Endodermal cell (in vitro differentiated cells): ENCODE measurements around the gene BRCA1. TPM values are rescaled to one million over a fixed set of nuclear protein-coding genes. Genes with fewer than 3 reads are reported as not detected.

Experiments used
- DNase-seq: peaks from one replicate; pipeline ENCODE4 v3.0.0-alpha.2; 2017
- H3K27ac ChIP-seq: 2 replicates; pipeline ENCODE4 v1.5.1; 2013; ENCODE audit warnings: mild to moderate bottlenecking, low read depth, low read length, moderate library complexity
- H3K27me3 ChIP-seq: 2 replicates; pipeline ENCODE4 v1.6.1; 2013; ENCODE audit warnings: mild to moderate bottlenecking, low read length, moderate library complexity; ENCODE audit not compliant: insufficient read depth, control insufficient read depth, poor library complexity, severe bottlenecking
- H3K36me3 ChIP-seq: 2 replicates; pipeline ENCODE4 v1.7.0; 2013; ENCODE audit warnings: mild to moderate bottlenecking, low read length, moderate library complexity; ENCODE audit not compliant: control insufficient read depth, insufficient read depth
- H3K4me1 ChIP-seq: one replicate; pipeline ENCODE4 v1.7.0; 2013; ENCODE audit warnings: low read length; ENCODE audit not compliant: control insufficient read depth, insufficient read depth
- H3K4me3 ChIP-seq: 2 replicates; pipeline ENCODE4 v1.5.1; 2013; ENCODE audit warnings: mild to moderate bottlenecking, low read length, moderate library complexity
- H3K9ac ChIP-seq: 2 replicates; pipeline ENCODE4 v1.6.1; 2013; ENCODE audit warnings: mild to moderate bottlenecking, low read length, moderate library complexity; ENCODE audit not compliant: poor library complexity, severe bottlenecking; ENCODE audit errors: extremely low read depth
- H3K9me3 ChIP-seq: 2 replicates; pipeline ENCODE4 v1.6.1; 2013; ENCODE audit warnings: mild to moderate bottlenecking, low read length, moderate library complexity; ENCODE audit not compliant: control insufficient read depth
- H3K27ac Mint-ChIP-seq: 2 replicates; pipeline ENCODE4 v1.8.0; 2020; ENCODE audit warnings: mixed read lengths
- H3K27me3 Mint-ChIP-seq: 2 replicates; pipeline ENCODE4 v1.8.0; 2021; ENCODE audit warnings: mild to moderate bottlenecking, mixed read lengths; ENCODE audit not compliant: insufficient read depth
- H3K36me3 Mint-ChIP-seq: 2 replicates; pipeline ENCODE4 v1.8.0; 2020; ENCODE audit warnings: low read depth, mixed read lengths
- H3K4me1 Mint-ChIP-seq: 2 replicates; pipeline ENCODE4 v1.8.0; 2020; ENCODE audit warnings: mixed read lengths
- H3K4me3 Mint-ChIP-seq: 2 replicates; pipeline ENCODE4 v1.8.0; 2020; ENCODE audit warnings: mild to moderate bottlenecking, moderate library complexity, mixed read lengths
- H3K9me3 Mint-ChIP-seq: 2 replicates; pipeline ENCODE4 v1.8.0; 2020; ENCODE audit warnings: mild to moderate bottlenecking, mixed read lengths
- WGBS, 2 experiments: methylation state at CpG; one replicate each; pipeline versions ENCODE4 v1.1.5 to v1.1.7; 2013; ENCODE audit warnings: missing lambda C conversion rate in 2 of 2, mixed read lengths in 1 of 2; ENCODE audit not compliant: insufficient coverage in 1 of 2, insufficient read length in 1 of 2; 5-methylcytosine and 5-hydroxymethylcytosine counted together
- total RNA-seq, 2 donors: library from RNA; stranded (reverse); fragmentation: NEBNext Ultra II Directional in 1 of 2; extraction: Animal tissue kit (Norgen Biotek cat#: 25700) in 1 of 2; gene quantifications; 2 replicates in 1 of 2; 3 replicates in 1 of 2; pipeline ENCODE4 v1.2.1, GENCODE V29; 2021
- TF ChIP-seq, protein P1 (sequence below): fragments of 200-600 bp; sonication (generic); conservative IDR thresholded peaks from 2 replicates; pipeline ENCODE4 v1.5.0; 2021; ENCODE audit warnings: antibody characterized with exemption, mild to moderate bottlenecking

The BRCA1 gene
- total RNA-seq, 2 donors from 2014 or later: 45.4 to 59.0 TPM

DNA sequence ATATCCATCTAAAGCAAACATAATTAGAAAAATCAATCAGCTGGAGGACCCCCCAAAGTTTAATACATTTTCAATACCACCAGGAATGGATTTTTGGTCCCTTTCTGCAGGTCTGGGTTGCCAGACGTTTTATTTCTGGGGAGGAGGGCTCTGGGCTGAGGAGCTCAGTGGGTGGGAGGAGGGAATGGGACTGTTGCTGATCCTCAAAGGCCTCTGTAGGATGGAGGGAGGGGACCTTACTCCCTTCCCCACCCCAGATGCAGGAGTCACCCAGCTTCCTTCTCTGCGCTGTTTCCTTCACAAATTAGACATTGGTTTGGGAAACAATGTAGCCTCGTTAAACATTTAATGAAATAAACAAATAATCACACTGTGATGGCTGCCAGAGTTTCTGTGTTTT is 93.5 kb downstream of the BRCA1 start:
- Histone ChIP-seq H3K27ac (peak overlapping the region; percentile 26), H3K36me3 (no peaks in the 10 kb centered on the region), H3K9ac (no peak overlapping the region), H3K27me3 (no peaks in the 10 kb centered on the region), H3K4me3 (no peak overlapping the region), H3K4me1 (peaks cover 17% of the 10 kb centered on the region), H3K9me3 (no peaks in the 10 kb centered on the region)
- TF ChIP-seq, protein P1, sequence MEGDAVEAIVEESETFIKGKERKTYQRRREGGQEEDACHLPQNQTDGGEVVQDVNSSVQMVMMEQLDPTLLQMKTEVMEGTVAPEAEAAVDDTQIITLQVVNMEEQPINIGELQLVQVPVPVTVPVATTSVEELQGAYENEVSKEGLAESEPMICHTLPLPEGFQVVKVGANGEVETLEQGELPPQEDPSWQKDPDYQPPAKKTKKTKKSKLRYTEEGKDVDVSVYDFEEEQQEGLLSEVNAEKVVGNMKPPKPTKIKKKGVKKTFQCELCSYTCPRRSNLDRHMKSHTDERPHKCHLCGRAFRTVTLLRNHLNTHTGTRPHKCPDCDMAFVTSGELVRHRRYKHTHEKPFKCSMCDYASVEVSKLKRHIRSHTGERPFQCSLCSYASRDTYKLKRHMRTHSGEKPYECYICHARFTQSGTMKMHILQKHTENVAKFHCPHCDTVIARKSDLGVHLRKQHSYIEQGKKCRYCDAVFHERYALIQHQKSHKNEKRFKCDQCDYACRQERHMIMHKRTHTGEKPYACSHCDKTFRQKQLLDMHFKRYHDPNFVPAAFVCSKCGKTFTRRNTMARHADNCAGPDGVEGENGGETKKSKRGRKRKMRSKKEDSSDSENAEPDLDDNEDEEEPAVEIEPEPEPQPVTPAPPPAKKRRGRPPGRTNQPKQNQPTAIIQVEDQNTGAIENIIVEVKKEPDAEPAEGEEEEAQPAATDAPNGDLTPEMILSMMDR: no peak
- no peak overlapping the region for H3K4me3 Mint-ChIP-seq
- DNase-seq: peak; percentile 55
- H3K9me3 Mint-ChIP-seq: no peaks in the 10 kb centered on the region
- H3K27ac Mint-ChIP-seq: peak overlapping the region; percentile 44
- no peaks in the 10 kb centered on the region for H3K27me3 Mint-ChIP-seq
- H3K4me1 Mint-ChIP-seq: peaks cover 60% of the 10 kb centered on the region
- H3K36me3 Mint-ChIP-seq: peaks cover 21% of the 10 kb centered on the region
- WGBS, 2 experiments: 75% methylated on average over 2 of the region's 3 CpGs; no CpG with 5 or more reads in 1 of the 2 experiments

DNA sequence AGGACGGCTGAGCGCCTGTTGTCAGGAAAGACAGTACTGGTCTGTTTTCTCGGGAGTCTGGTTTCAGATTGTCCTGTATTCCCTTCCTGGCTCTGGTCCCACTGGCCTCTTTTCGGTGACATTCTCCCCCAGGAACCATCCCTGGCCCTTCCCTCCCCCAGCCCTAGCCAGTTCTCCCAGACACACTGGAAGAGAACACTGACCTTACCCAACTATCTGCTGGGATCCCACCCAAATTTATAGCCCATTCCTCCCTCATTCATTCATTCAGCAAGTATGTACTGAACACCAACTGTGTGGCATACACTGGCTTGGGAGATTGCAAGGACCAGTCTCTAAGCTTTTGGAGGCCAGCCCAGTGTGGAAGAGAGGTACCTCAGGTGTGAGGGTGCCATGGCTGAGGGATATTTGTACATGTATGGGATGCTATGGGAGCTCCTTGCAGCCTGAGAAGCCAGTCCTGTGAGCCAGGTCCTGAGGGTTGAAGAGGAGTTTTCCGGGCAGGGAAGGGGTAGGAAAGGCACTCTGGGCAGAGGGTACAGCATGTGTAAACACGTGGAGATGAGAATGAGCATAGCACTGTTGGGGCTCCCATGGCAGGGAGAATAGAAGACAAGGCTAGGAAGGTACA is 94.9 kb downstream of the BRCA1 start:
- peaks cover 49% of the 10 kb centered on the region for H3K4me1 Mint-ChIP-seq
- Histone ChIP-seq H3K27me3 (no peaks in the 10 kb centered on the region), H3K4me3 (no peak overlapping the region), H3K9ac (no peak overlapping the region), H3K36me3 (no peaks in the 10 kb centered on the region), H3K9me3 (no peaks in the 10 kb centered on the region), H3K27ac (peak overlapping the region; percentile 2), H3K4me1 (peaks cover 9% of the 10 kb centered on the region)
- H3K27ac Mint-ChIP-seq: peak overlapping the region; percentile 2
- H3K27me3 Mint-ChIP-seq: no peaks in the 10 kb centered on the region
- TF ChIP-seq, protein P1: no peak
- H3K4me3 Mint-ChIP-seq: no peak overlapping the region
- H3K36me3 Mint-ChIP-seq: peaks cover 21% of the 10 kb centered on the region
- DNase-seq: no peak
- WGBS, 2 experiments: 89 to 94% methylated on average over 6 of the region's 6 CpGs
- H3K9me3 Mint-ChIP-seq: no peaks in the 10 kb centered on the region

DNA sequence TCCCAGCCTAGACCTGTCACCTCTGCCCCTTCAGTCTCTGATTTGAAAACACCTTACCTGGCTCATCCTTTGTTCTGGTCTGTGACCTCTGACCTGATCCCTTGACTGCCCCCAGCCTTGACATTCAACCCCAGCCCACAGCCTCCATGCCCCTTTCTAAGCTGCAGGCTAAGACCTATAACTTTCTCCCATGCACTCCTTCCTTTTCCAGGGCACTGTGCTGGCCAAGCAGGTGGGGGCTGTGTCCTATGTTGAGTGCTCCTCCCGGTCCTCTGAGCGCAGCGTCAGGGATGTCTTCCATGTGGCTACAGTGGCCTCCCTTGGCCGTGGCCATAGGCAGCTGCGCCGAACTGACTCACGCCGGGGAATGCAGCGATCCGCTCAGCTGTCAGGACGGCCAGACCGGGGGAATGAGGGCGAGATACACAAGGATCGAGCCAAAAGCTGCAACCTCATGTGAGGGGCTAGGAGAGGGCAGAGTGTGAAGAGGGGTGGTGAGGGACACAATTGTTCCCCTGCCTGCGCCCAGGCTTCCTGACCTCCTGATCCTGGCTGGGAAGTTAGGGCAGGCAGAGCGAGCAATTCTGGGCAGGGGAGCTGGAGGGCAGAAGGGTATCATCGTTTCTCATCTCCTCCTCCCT is 96.8 kb downstream of the BRCA1 start:
- TF ChIP-seq, protein P1: no peak
- Mint-ChIP-seq H3K27ac (no peak overlapping the region), H3K9me3 (no peaks in the 10 kb centered on the region), H3K27me3 (no peaks in the 10 kb centered on the region), H3K4me1 (peaks cover 30% of the 10 kb centered on the region), H3K36me3 (peaks cover 21% of the 10 kb centered on the region), H3K4me3 (no peak overlapping the region)
- no peaks in the 10 kb centered on the region for H3K27me3 ChIP-seq
- no peak for DNase-seq
- H3K36me3 ChIP-seq: no peaks in the 10 kb centered on the region
- H3K27ac ChIP-seq: no peak overlapping the region
- no peaks in the 10 kb centered on the region for H3K9me3 ChIP-seq
- H3K9ac ChIP-seq: no peak overlapping the region
- H3K4me3 ChIP-seq: no peak overlapping the region
- H3K4me1 ChIP-seq: peaks cover 5% of the 10 kb centered on the region
- WGBS, 2 experiments: 92 to 97% methylated on average over 10 to 16 of the region's 17 CpGs
